Keratinocyte (primary cell): ENCODE data around the gene LAMC3. TPM values are rescaled to one million over a fixed set of nuclear protein-coding genes. Genes with fewer than 3 reads are reported as not detected.

Experiments used
- DNase-seq: peaks from one replicate; pipeline ENCODE4 v3.0.0-alpha.2; 2011; ENCODE audit warnings: low read depth, missing footprints, low spot score
- FAIRE-seq: peaks from 2 replicates; lab custom pipeline; 2011; peaks lifted over from hg19 to GRCh38; lab: Jason Lieb, UNC
- H2AFZ ChIP-seq: 2 replicates; pipeline ENCODE4 v1.6.0; 2012; ENCODE audit warnings: low read length, control low read depth, inconsistent platforms; ENCODE audit not compliant: control insufficient read depth
- H3K27ac ChIP-seq: 2 replicates; pipeline ENCODE4 v1.5.1; 2011; ENCODE audit warnings: low read length; ENCODE audit not compliant: control insufficient read depth, insufficient read depth
- H3K27me3 ChIP-seq: 3 replicates; pipeline ENCODE4 v1.6.0; 2011; ENCODE audit warnings: low read length; ENCODE audit not compliant: control insufficient read depth, insufficient read depth; ENCODE audit errors: extremely low read depth
- H3K36me3 ChIP-seq, 2 experiments: 2 replicates in 1 of 2; 3 replicates in 1 of 2; pipeline ENCODE4 v1.5.1; 2011; ENCODE audit warnings: low read length in 2 of 2, mild to moderate bottlenecking in 1 of 2; ENCODE audit not compliant: control insufficient read depth in 2 of 2, insufficient read depth in 2 of 2; ENCODE audit errors: extremely low read depth in 1 of 2
- H3K4me1 ChIP-seq: 3 replicates; pipeline ENCODE4 v1.5.1; 2011; ENCODE audit warnings: low read length; ENCODE audit not compliant: control insufficient read depth, insufficient read depth; ENCODE audit errors: extremely low read depth
- H3K4me2 ChIP-seq: 3 replicates; pipeline ENCODE4 v1.6.0; 2011; ENCODE audit warnings: low read depth, low read length; ENCODE audit not compliant: control insufficient read depth, insufficient read depth; ENCODE audit errors: extremely low read depth
- H3K4me3 ChIP-seq, 3 experiments: fragments of 200-600 bp in 1 of 3; sonication (generic) in 1 of 3; 2 replicates in 2 of 3; 3 replicates in 1 of 3; pipeline ENCODE4 v1.5.1; 2011 to 2016; ENCODE audit warnings: low read length in 3 of 3, mild to moderate bottlenecking in 3 of 3, control low read depth in 2 of 3, inconsistent platforms in 1 of 3, low read depth in 1 of 3, mixed read lengths in 1 of 3, mixed run types in 1 of 3, moderate library complexity in 1 of 3; ENCODE audit not compliant: control insufficient read depth in 2 of 3, insufficient read depth in 2 of 3; ENCODE audit errors: extremely low read depth in 1 of 3
- H3K79me2 ChIP-seq: 2 replicates; pipeline ENCODE4 v1.6.0; 2012; ENCODE audit warnings: low read length; ENCODE audit not compliant: control insufficient read depth, insufficient read depth
- H3K9ac ChIP-seq: 3 replicates; pipeline ENCODE4 v1.6.0; 2011; ENCODE audit warnings: low read length; ENCODE audit not compliant: control insufficient read depth, insufficient read depth; ENCODE audit errors: extremely low read depth
- H3K9me1 ChIP-seq: 3 replicates; pipeline ENCODE4 v1.6.0; 2011; ENCODE audit warnings: low read length; ENCODE audit not compliant: control insufficient read depth, insufficient read depth; ENCODE audit errors: extremely low read depth
- H3K9me3 ChIP-seq: 2 replicates; pipeline ENCODE4 v1.5.1; 2012; ENCODE audit warnings: low read depth, low read length; ENCODE audit not compliant: control insufficient read depth
- H4K20me1 ChIP-seq: 3 replicates; pipeline ENCODE4 v1.6.0; 2011; ENCODE audit warnings: low read length; ENCODE audit not compliant: control insufficient read depth, insufficient read depth; ENCODE audit errors: extremely low read depth
- CTCF ChIP-seq, 3 experiments: IDR thresholded peaks in 1 of 3; conservative IDR thresholded peaks in 1 of 3; optimal IDR thresholded peaks in 1 of 3; 2 replicates in 2 of 3; 3 replicates in 1 of 3; pipeline versions ENCODE3 to v1.5.1; 2011; ENCODE audit warnings: low read length in 3 of 3, mild to moderate bottlenecking in 3 of 3, moderate library complexity in 2 of 3, control low read depth in 1 of 3, inconsistent platforms in 1 of 3; ENCODE audit not compliant: insufficient read depth in 2 of 3; ENCODE audit errors: extremely low read depth in 1 of 3
- EZH2 ChIP-seq: IDR thresholded peaks from one replicate; pipeline ENCODE4 v1.6.1; 2012; ENCODE audit warnings: inconsistent platforms, mild to moderate bottlenecking, low read length, moderate library complexity
- dilution Hi-C: fragments of 300-500 bp; cut with MboI; formaldehyde crosslinking; loops from one replicate; pipeline ENCODE4 v1.7.0; 2020; ENCODE audit warnings: low sequenced_read_pairs; ENCODE audit not compliant: extremely low pct_ligation_motif_present
- polyA plus RNA-seq, 5 experiments: library from polyadenylated mRNA; depleted of rRNA in 3 of 5; stranded (reverse) in 3 of 5; stranded (forward) in 1 of 5; unstranded in 1 of 5; fragments of >200 nt; gene quantifications; 1 replicate in 1 of 5; 2 replicates in 3 of 5; 3 replicates in 1 of 5; pipeline versions ENCODE4 v1.2.1 to v1.2.3, GENCODE V29; 2011 to 2012; ENCODE audit warnings: missing spikeins in 2 of 5, low read depth in 1 of 5, low replicate concordance in 1 of 5

LAMC3 gene
- polyA plus RNA-seq, 1 donor (not counting 4 experiments of a cell fraction or from before 2014, with no cell fraction given), result not detected

- no peaks in the 10 kb centered on the region for H3K9me1 ChIP-seq
- H3K4me1 ChIP-seq, result no peaks in the 10 kb centered on the region
- H3K9ac ChIP-seq, result no peak overlapping the region
- FAIRE-seq, result no peak
- no peaks in the 10 kb centered on the region for H3K79me2 ChIP-seq
- H2AFZ ChIP-seq, result no peak overlapping the region
- no peak for DNase-seq
- no peak overlapping the region for H3K27ac ChIP-seq
- H3K27me3 ChIP-seq, result peaks cover 21% of the 10 kb centered on the region
- H4K20me1 ChIP-seq, result no peaks in the 10 kb centered on the region
- dilution Hi-C loops, result no loop called here
- no peaks in the 10 kb centered on the region for H3K9me3 ChIP-seq
- no peak overlapping the region for H3K4me2 ChIP-seq
- no peak for TF ChIP-seq CTCF (optimal IDR thresholded peaks at IDR 0.05 in 1 of 3, IDR thresholded peaks at IDR 0.05 in 1 of 3, conservative IDR thresholded peaks at IDR 0.05 in 1 of 3; ENCODE audit: extremely low read depth in 1 of 3, insufficient read depth in 2 of 3, low read length in 3 of 3)
- no peak for TF ChIP-seq EZH2
- no peaks in the 10 kb centered on the region for H3K36me3 ChIP-seq
- H3K4me3 ChIP-seq, result no peak overlapping the region
These were observed 23.4 kb downstream of the LAMC3 start for GRCh38 chr9:131032384-131032783.

- H3K9me1 ChIP-seq, result no peaks in the 10 kb centered on the region
- no peak overlapping the region for H3K4me3 ChIP-seq
- H2AFZ ChIP-seq, result no peak overlapping the region
- H3K36me3 ChIP-seq, result no peaks in the 10 kb centered on the region
- H3K9ac ChIP-seq, result no peak overlapping the region
- H3K27ac ChIP-seq, result no peak overlapping the region
- H3K9me3 ChIP-seq, result no peaks in the 10 kb centered on the region
- dilution Hi-C loops, result no loop called here
- H4K20me1 ChIP-seq, result no peaks in the 10 kb centered on the region
- no peak overlapping the region for H3K4me2 ChIP-seq
- TF ChIP-seq EZH2, result no peak
- no peak for TF ChIP-seq CTCF (optimal IDR thresholded peaks at IDR 0.05 in 1 of 3, IDR thresholded peaks at IDR 0.05 in 1 of 3, conservative IDR thresholded peaks at IDR 0.05 in 1 of 3; ENCODE audit: extremely low read depth in 1 of 3, insufficient read depth in 2 of 3, low read length in 3 of 3)
- no peaks in the 10 kb centered on the region for H3K79me2 ChIP-seq
- peaks cover 23% of the 10 kb centered on the region for H3K27me3 ChIP-seq
- FAIRE-seq (no peak), DNase-seq (no peak)
- H3K4me1 ChIP-seq, result no peaks in the 10 kb centered on the region
These were observed 24.6 kb downstream of the LAMC3 start for GRCh38 chr9:131033269-131034224.
